Measurements from ENCODE around the gene MME. TPM values are rescaled to one million over a fixed set of nuclear protein-coding genes. Genes with fewer than 3 reads are reported as not detected.
"Not testable (repeated sequence)": the region's sequence is repeated elsewhere in the genome, so short reads cannot be mapped to it uniquely, and the experiment has no call there.

Gene MME
- total RNA-seq, 2 donors from 2014 or later: 0.96 to 2.8 TPM

DNA sequence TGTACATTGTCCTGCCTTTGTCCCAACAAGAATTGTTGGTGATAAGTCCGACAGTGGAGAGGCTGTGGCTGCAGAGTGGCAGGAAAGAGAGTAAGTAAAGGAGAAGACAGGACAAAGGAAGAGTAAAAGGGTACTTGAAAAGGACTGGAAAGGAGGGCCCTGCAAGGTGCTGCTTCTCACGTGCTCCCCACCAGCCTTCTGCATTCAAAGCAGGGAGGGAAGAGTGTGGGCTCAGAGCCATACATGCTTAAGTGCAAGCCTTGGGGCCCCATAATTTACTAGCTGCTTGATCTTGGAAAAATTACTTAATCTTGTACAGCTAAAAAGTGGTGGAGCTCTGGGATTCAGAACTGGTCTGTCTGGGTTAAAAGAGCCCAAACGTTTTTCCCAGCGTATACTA is 29.9 kb downstream of the MME start:
- no peaks in the 10 kb centered on the region for H3K4me1 ChIP-seq
- no peaks in the 10 kb centered on the region for H3K36me3 ChIP-seq
- no peaks in the 10 kb centered on the region for H3K9me3 ChIP-seq
- H3K27ac ChIP-seq: no peak overlapping the region
- no peaks in the 10 kb centered on the region for H3K27me3 ChIP-seq
- no peak overlapping the region for H3K4me3 ChIP-seq
- DNase-seq (ENCODE audit: low spot score): no peak
- TF ChIP-seq, protein P1, sequence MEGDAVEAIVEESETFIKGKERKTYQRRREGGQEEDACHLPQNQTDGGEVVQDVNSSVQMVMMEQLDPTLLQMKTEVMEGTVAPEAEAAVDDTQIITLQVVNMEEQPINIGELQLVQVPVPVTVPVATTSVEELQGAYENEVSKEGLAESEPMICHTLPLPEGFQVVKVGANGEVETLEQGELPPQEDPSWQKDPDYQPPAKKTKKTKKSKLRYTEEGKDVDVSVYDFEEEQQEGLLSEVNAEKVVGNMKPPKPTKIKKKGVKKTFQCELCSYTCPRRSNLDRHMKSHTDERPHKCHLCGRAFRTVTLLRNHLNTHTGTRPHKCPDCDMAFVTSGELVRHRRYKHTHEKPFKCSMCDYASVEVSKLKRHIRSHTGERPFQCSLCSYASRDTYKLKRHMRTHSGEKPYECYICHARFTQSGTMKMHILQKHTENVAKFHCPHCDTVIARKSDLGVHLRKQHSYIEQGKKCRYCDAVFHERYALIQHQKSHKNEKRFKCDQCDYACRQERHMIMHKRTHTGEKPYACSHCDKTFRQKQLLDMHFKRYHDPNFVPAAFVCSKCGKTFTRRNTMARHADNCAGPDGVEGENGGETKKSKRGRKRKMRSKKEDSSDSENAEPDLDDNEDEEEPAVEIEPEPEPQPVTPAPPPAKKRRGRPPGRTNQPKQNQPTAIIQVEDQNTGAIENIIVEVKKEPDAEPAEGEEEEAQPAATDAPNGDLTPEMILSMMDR (IDR thresholded peaks at IDR 0.05): no peak

DNA sequence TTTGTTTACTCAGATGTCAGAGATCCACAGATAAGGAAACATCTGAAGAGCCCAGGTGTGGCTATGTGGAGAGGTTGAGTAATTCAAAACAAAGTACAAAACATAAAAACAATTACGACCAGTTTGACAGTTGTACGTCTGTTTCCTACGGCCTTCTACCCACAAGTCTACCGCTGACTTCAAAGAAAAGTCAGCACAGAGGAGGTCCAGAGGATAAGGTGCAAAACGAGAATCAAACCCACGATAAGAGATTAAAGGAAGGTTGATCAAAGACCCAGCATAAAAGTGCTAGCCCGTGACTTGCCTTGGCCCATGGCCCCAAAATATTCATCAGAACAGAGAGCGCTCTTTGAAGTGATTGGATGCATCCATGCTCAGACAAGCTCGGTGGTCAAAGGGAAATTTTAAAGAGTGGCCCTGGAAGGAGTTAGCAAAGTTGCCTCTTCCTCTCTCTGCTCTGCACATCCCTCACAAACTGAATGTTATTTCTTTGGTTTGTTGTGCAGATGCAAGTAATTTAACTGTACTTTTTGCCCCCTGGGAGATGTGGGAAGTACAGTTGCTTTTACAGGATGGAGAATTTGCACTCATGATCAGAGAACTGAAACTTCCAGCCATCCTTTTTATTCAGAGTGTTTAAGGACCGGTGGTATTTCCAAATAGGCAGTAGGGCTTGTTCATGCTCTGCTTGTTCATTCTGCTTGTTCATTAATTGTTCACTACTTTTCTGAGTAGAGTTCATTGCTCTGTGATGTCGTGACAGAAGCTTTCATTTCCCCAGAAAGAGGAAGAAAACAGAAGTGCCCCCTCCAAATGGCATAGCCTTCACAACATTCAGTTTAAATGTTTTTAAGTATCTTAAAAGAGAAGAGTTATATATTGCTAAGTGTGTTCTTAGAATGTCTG is 31.1 kb downstream of the MME start:
- H3K9me3 ChIP-seq: no peaks in the 10 kb centered on the region
- TF ChIP-seq, protein P1 (IDR thresholded peaks at IDR 0.05): no peak
- no peaks in the 10 kb centered on the region for H3K27me3 ChIP-seq
- H3K36me3 ChIP-seq: no peaks in the 10 kb centered on the region
- no peaks in the 10 kb centered on the region for H3K4me1 ChIP-seq
- DNase-seq (ENCODE audit: low spot score): no peak
- H3K27ac ChIP-seq: no peak overlapping the region
- H3K4me3 ChIP-seq: no peak overlapping the region

DNA sequence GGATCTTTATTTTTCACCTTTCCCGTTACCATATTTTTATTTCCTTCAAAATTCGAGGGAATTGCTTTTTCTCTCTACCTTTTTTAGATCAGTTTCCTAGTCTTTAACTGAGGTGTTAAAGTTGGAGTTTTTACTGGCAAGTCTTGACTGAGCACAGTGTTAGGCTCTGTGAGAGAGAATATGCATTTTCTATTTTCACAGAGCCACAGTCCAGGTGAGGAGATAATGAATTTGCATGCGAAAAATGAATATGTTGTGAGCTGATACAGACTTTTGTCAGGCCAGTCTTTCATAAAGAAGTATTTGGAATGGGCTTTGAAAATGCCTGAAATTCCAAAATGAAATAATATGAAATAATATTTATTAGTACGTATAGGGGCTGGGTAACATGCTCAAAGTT is 31.9 kb downstream of the MME start:
- no peaks in the 10 kb centered on the region for H3K4me1 ChIP-seq
- no peaks in the 10 kb centered on the region for H3K9me3 ChIP-seq
- no peak for DNase-seq (ENCODE audit: low spot score)
- TF ChIP-seq, protein P1 (IDR thresholded peaks at IDR 0.05): no peak
- no peak overlapping the region for H3K4me3 ChIP-seq
- H3K27me3 ChIP-seq: no peaks in the 10 kb centered on the region
- no peak overlapping the region for H3K27ac ChIP-seq
- no peaks in the 10 kb centered on the region for H3K36me3 ChIP-seq

DNA sequence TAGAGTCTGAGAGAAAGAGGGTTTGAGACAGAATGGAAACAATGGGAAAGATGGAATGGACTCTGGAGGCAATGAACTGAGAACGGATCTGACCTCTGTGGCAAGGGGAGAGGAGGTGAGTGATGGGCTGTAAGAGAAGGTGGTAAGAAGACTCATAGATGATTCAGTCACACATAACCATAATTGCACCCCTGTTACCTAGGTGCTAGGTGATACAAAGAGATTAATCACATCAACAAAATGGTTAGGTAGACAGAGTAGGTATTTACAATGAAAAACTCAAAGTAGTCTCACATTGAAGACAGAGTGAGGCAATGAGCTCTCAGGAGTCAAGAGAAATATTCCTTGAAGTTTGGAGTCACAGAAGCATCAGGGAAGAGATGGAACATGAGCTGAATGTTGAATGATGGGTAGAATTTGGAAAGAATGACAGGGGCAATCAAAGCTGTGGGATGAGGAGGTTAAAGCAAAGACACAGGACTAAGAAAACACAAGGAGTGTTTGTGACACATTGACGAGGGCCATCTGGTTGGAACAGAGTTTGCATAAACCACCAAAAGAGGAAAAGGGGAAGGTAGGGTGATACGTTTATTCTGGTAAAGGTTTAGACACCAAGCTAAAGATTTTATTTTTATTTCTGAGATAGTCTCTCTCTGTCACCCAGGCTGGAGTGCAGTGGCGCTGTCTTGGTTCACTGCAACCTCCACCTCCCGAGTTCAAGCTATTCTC is 32.7 kb downstream of the MME start:
- no peak overlapping the region for H3K4me3 ChIP-seq
- H3K27ac ChIP-seq: no peak overlapping the region
- TF ChIP-seq, protein P1 (IDR thresholded peaks at IDR 0.05): no peak
- no peaks in the 10 kb centered on the region for H3K27me3 ChIP-seq
- DNase-seq (ENCODE audit: low spot score): no peak
- no peaks in the 10 kb centered on the region for H3K9me3 ChIP-seq
- no peaks in the 10 kb centered on the region for H3K36me3 ChIP-seq
- H3K4me1 ChIP-seq: no peaks in the 10 kb centered on the region

DNA sequence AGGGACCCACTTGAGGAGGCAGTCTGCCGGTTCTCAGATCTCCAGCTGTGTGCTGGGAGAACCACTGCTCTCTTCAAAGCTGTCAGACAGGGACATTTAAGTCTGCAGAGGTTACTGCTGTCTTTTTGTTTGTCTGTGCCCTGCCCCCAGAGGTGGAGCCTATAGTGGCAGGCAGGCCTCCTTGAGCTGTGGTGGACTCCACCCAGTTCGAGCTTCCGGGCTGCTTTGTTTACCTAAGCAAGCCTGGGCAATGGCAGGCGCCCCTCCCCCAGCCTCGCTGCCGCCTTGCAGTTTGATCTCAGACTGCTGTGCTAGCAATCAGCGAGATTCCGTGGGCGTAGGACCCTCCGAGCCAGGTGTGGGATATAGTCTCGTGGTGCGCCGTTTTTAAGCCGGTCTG is 44.6 kb downstream of the MME start:
- DNase-seq (ENCODE audit: low spot score); H3K27ac ChIP-seq; H3K9me3 ChIP-seq; H3K4me1 ChIP-seq; H3K4me3 ChIP-seq; H3K27me3 ChIP-seq; H3K36me3 ChIP-seq: not testable (repeated sequence)

DNA sequence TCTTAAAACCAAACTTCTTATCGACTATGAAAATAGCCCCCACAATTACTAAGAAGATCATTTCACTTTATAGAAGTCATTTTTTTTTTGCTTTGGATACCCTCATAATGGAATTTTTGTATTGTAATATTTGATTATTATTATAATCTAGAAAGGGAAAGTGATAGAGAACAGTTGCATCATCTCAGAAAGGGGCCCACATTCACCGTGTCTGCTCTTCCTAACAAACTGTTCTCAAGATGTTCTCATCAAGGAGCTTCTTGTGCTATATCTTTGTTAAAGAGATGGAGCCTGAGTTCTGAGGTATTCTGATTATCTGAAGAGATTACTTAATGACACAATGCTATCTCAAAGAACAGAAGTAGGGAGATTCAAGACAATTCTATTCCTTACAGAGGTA is 49.3 kb downstream of the MME start:
- H3K27me3 ChIP-seq: no peaks in the 10 kb centered on the region
- TF ChIP-seq, protein P1 (IDR thresholded peaks at IDR 0.05): no peak
- no peak for DNase-seq (ENCODE audit: low spot score)

More for the DNA sequence above, 49.3 kb downstream of the MME start:
- H3K36me3 ChIP-seq: no peaks in the 10 kb centered on the region
- no peak overlapping the region for H3K4me3 ChIP-seq
- H3K9me3 ChIP-seq: no peaks in the 10 kb centered on the region
- H3K4me1 ChIP-seq: no peaks in the 10 kb centered on the region
- no peak overlapping the region for H3K27ac ChIP-seq
